ENCODE data around the gene TPM1.

Gene TPM1

GRCh38 chr15:63054281-63054683 is 11.7 kb downstream of the TPM1 start:
- H3K4me1 ChIP-seq (ENCODE audit: low read depth, poor library complexity, severe bottlenecking), result peaks cover 23% of the 10 kb centered on the region
- H3K27me3 ChIP-seq (ENCODE audit: insufficient read depth, low read depth), result no peaks in the 10 kb centered on the region
- TF ChIP-seq CTCF (conservative IDR thresholded peaks at IDR 0.05; ENCODE audit: low read depth, low read length), result no peak
- no peaks in the 10 kb centered on the region for H3K36me3 ChIP-seq (ENCODE audit: insufficient read depth)
- H3K79me2 ChIP-seq (ENCODE audit: insufficient read depth, low read depth), result no peaks in the 10 kb centered on the region
- no peak overlapping the region for H3K9ac ChIP-seq
- H3K4me3 ChIP-seq (IDR thresholded peaks at IDR 0.05; ENCODE audit: insufficient read depth, low read depth, low read length), result no peak overlapping the region
- H2AFZ ChIP-seq (ENCODE audit: low read depth), result no peak overlapping the region
- H4K20me1 ChIP-seq (ENCODE audit: insufficient read depth), result no peaks in the 10 kb centered on the region
- no peak overlapping the region for H3K4me2 ChIP-seq
- H3K27ac ChIP-seq, result no peak overlapping the region

GRCh38 chr15:63054985-63055384 is 12.4 kb downstream of the TPM1 start:
- H3K4me2 ChIP-seq, result no peak overlapping the region
- H3K9ac ChIP-seq, result no peak overlapping the region
- H3K4me3 ChIP-seq (IDR thresholded peaks at IDR 0.05; ENCODE audit: insufficient read depth, low read depth, low read length), result no peak overlapping the region
- H4K20me1 ChIP-seq (ENCODE audit: insufficient read depth), result no peaks in the 10 kb centered on the region
- H3K79me2 ChIP-seq (ENCODE audit: insufficient read depth, low read depth), result no peaks in the 10 kb centered on the region
- no peak overlapping the region for H3K27ac ChIP-seq
- H3K27me3 ChIP-seq (ENCODE audit: insufficient read depth, low read depth), result no peaks in the 10 kb centered on the region
- H3K36me3 ChIP-seq (ENCODE audit: insufficient read depth), result no peaks in the 10 kb centered on the region
- no peak for TF ChIP-seq CTCF (conservative IDR thresholded peaks at IDR 0.05; ENCODE audit: low read depth, low read length)
- peaks cover 16% of the 10 kb centered on the region for H3K4me1 ChIP-seq (ENCODE audit: low read depth, poor library complexity, severe bottlenecking)
- no peak overlapping the region for H2AFZ ChIP-seq (ENCODE audit: low read depth)

- no peaks in the 10 kb centered on the region for H4K20me1 ChIP-seq (ENCODE audit: insufficient read depth)
- no peaks in the 10 kb centered on the region for H3K79me2 ChIP-seq (ENCODE audit: insufficient read depth, low read depth)
- no peaks in the 10 kb centered on the region for H3K36me3 ChIP-seq (ENCODE audit: insufficient read depth)
- H3K4me3 ChIP-seq (IDR thresholded peaks at IDR 0.05; ENCODE audit: insufficient read depth, low read depth, low read length), result no peak overlapping the region
- no peaks in the 10 kb centered on the region for H3K27me3 ChIP-seq (ENCODE audit: insufficient read depth, low read depth)
- H3K4me1 ChIP-seq (ENCODE audit: low read depth, poor library complexity, severe bottlenecking), result peaks cover under 1% of the 10 kb centered on the region
- TF ChIP-seq CTCF (conservative IDR thresholded peaks at IDR 0.05; ENCODE audit: low read depth, low read length), result no peak
- H2AFZ ChIP-seq (ENCODE audit: low read depth), result no peak overlapping the region
- H3K9ac ChIP-seq, result no peak overlapping the region
- no peak overlapping the region for H3K27ac ChIP-seq
- H3K4me2 ChIP-seq, result no peak overlapping the region
Observed at GRCh38 chr15:63056829-63057228, 14.3 kb downstream of the TPM1 start.

- Histone ChIP-seq H3K27me3 (ENCODE audit: insufficient read depth, low read depth) (no peaks in the 10 kb centered on the region), H3K27ac (no peak overlapping the region), H3K79me2 (ENCODE audit: insufficient read depth, low read depth) (no peaks in the 10 kb centered on the region), H3K4me3 (IDR thresholded peaks at IDR 0.05; ENCODE audit: insufficient read depth, low read depth, low read length) (no peak overlapping the region), H3K4me1 (ENCODE audit: low read depth, poor library complexity, severe bottlenecking) (no peaks in the 10 kb centered on the region), H4K20me1 (ENCODE audit: insufficient read depth) (no peaks in the 10 kb centered on the region), H3K4me2 (no peak overlapping the region), H3K36me3 (ENCODE audit: insufficient read depth) (no peaks in the 10 kb centered on the region), H2AFZ (ENCODE audit: low read depth) (no peak overlapping the region), H3K9ac (no peak overlapping the region)
- TF ChIP-seq CTCF (conservative IDR thresholded peaks at IDR 0.05; ENCODE audit: low read depth, low read length), result no peak
Observed at GRCh38 chr15:63057468-63058345, 15.2 kb downstream of the TPM1 start.

Data from KMS-11 (cell line).